MM.1S (cell line): Measurements from ENCODE around the gene TNPO2.

Experiments used
- DNase-seq: peaks from one replicate; pipeline ENCODE4 v3.0.0-alpha.2; 2015
- H2AFZ ChIP-seq: fragments of 300-600 bp; sonication (generic); 2 replicates; pipeline ENCODE4 v1.6.0; 2016; ENCODE audit warnings: antibody characterized with exemption, low read length
- H3F3A ChIP-seq: fragments of 300-600 bp; sonication (generic); 2 replicates; pipeline ENCODE4 v1.6.1; 2016; ENCODE audit warnings: mild to moderate bottlenecking, antibody characterized with exemption, low read length, moderate library complexity, mixed read lengths; ENCODE audit not compliant: insufficient read depth
- H3K27ac ChIP-seq: fragments of 300-600 bp; sonication (generic); 2 replicates; pipeline ENCODE4 v1.5.1; 2016; ENCODE audit warnings: mild to moderate bottlenecking, low read length
- H3K27me3 ChIP-seq: fragments of 300-600 bp; sonication (generic); replicated peaks from 2 replicates; pipeline ENCODE4 v1.6.0; 2016; ENCODE audit warnings: low read length; ENCODE audit not compliant: insufficient read depth
- H3K36me3 ChIP-seq: fragments of 300-600 bp; sonication (generic); replicated peaks from 2 replicates; pipeline ENCODE4 v1.6.1; 2016; ENCODE audit warnings: mild to moderate bottlenecking, low read length, mixed read lengths; ENCODE audit not compliant: insufficient read depth
- H3K4me1 ChIP-seq: fragments of 300-600 bp; sonication (generic); 2 replicates; pipeline ENCODE4 v1.6.1; 2016; ENCODE audit warnings: low read length, mixed read lengths
- H3K4me2 ChIP-seq: fragments of 300-600 bp; sonication (generic); 2 replicates; pipeline ENCODE4 v1.6.0; 2016; ENCODE audit warnings: low read depth, low read length
- H3K4me3 ChIP-seq: fragments of 300-600 bp; sonication (generic); 2 replicates; pipeline ENCODE4 v1.5.1; 2016; ENCODE audit warnings: low read length, mixed read lengths
- H3K79me2 ChIP-seq: fragments of 300-600 bp; sonication (generic); 2 replicates; pipeline ENCODE4 v1.6.1; 2016; ENCODE audit warnings: mixed run types, low read length, mixed read lengths
- H3K9ac ChIP-seq: fragments of 300-600 bp; sonication (generic); 2 replicates; pipeline ENCODE4 v1.6.1; 2016; ENCODE audit warnings: low read length, mixed read lengths
- H3K9me2 ChIP-seq: fragments of 300-600 bp; sonication (generic); replicated peaks from 2 replicates; pipeline ENCODE4 v1.6.1; 2016; ENCODE audit warnings: mild to moderate bottlenecking, low read length, mixed read lengths; ENCODE audit not compliant: insufficient read depth
- H3K9me3 ChIP-seq: fragments of 300-600 bp; sonication (generic); replicated peaks from 2 replicates; pipeline ENCODE4 v1.6.1; 2016; ENCODE audit warnings: mild to moderate bottlenecking, low read length, mixed read lengths; ENCODE audit not compliant: insufficient read depth
- H4K20me1 ChIP-seq: fragments of 300-600 bp; sonication (generic); 2 replicates; pipeline ENCODE4 v1.6.1; 2016; ENCODE audit warnings: mild to moderate bottlenecking, low read length, moderate library complexity, mixed read lengths; ENCODE audit not compliant: insufficient read depth
- EZH2 ChIP-seq: fragments of 300-600 bp; sonication (generic); optimal IDR thresholded peaks from 2 replicates; pipeline ENCODE3; 2017; ENCODE audit warnings: low read depth, mild to moderate bottlenecking, antibody characterized with exemption, low read length, mixed read lengths
- EZH2phosphoT487 ChIP-seq: fragments of 300-600 bp; sonication (generic); IDR thresholded peaks from 2 replicates; pipeline ENCODE4 v1.6.1; 2018; ENCODE audit warnings: antibody characterized with exemption, low read length
- TF ChIP-seq, protein P1 (sequence below): fragments of 300-600 bp; sonication (generic); IDR thresholded peaks from 2 replicates; pipeline ENCODE4 v1.5.1; 2016; ENCODE audit warnings: antibody characterized with exemption, low read length, mixed read lengths

TNPO2 gene

DNA sequence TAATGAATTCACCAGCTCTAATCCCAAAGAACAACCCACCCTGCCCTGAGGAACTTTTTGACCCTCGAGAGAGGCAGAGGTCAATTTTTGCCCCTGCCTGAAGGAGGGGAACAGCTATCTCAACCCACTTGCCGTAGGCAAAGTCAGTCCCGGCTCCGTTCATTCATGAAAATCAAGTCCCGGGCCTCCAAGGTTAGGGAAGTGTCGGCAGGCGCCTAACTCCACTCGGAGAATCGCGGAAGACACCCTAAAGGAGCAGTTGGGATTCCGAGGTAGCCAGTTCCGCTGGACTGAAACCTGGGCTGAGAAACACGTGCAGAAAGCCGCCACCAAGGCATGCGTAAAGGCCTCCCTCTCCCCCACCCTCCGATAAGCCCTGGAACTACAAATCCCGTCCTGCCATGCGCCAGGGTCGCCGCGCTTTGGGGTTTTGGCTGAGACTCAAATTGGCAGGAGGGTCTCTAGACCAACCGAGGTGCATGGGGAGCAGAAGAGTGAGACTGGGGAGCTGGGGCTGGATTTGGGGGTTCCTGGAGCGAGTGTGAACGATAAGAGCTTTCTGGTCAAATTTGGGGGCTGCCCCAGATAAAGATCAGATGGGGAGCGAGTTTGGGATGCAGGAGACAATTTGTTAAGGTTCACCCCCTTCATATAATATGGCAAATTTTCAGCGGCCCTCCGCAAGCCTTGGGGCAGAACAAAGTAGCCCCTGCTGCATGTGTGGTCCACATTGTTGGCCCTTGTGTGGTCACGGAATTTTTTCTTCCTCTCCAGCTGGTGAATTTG, at the start of gene TNPO2:
TNPO2 (minus strand) TSS at position 292 of the 786 bp plus-strand sequence. CDS start 2,955 bp downstream, outside the sequence.
- TF ChIP-seq EZH2 (no peak), EZH2phosphoT487 (no peak)
- TF ChIP-seq, protein P1, sequence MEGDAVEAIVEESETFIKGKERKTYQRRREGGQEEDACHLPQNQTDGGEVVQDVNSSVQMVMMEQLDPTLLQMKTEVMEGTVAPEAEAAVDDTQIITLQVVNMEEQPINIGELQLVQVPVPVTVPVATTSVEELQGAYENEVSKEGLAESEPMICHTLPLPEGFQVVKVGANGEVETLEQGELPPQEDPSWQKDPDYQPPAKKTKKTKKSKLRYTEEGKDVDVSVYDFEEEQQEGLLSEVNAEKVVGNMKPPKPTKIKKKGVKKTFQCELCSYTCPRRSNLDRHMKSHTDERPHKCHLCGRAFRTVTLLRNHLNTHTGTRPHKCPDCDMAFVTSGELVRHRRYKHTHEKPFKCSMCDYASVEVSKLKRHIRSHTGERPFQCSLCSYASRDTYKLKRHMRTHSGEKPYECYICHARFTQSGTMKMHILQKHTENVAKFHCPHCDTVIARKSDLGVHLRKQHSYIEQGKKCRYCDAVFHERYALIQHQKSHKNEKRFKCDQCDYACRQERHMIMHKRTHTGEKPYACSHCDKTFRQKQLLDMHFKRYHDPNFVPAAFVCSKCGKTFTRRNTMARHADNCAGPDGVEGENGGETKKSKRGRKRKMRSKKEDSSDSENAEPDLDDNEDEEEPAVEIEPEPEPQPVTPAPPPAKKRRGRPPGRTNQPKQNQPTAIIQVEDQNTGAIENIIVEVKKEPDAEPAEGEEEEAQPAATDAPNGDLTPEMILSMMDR = no peak

DNA sequence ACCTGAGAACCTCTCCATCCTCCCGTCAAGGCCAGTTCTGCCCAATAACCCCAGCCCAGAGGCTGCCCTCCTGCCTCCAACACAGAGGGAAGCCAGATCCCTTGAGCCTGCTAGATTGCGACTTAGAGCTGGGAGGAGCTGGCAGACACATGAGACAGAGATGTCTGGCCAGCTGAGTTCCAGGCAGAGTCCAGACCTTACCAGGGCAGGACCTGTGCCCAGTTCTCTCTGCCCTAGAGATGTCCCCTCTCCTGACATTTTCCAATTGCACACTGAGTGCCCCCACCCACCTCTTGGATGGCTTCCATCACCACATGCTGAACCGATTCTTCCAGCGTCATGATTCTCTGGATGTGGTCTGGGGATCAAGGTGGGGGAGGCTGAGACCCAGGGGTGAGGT, 48.6 kb upstream of the TNPO2 start:
- TF ChIP-seq, protein P1 = no peak
- TF ChIP-seq EZH2 (no peak), EZH2phosphoT487 (no peak)
- no peak for DNase-seq
- no peaks in the 10 kb centered on the region for H3K9me3 ChIP-seq
- H3K36me3 ChIP-seq = no peaks in the 10 kb centered on the region
- H3K4me2 ChIP-seq = no peak overlapping the region
- no peaks in the 10 kb centered on the region for H3K79me2 ChIP-seq
- H3K9ac ChIP-seq = no peak overlapping the region
- no peak overlapping the region for H2AFZ ChIP-seq
- no peaks in the 10 kb centered on the region for H3K9me2 ChIP-seq
- H4K20me1 ChIP-seq = no peaks in the 10 kb centered on the region
- H3F3A ChIP-seq = peaks cover 6% of the 10 kb centered on the region; the same call in 1 of the 2 replicates
- H3K4me1 ChIP-seq = peaks cover 19% of the 10 kb centered on the region
- H3K4me3 ChIP-seq = no peak overlapping the region
- H3K27me3 ChIP-seq = no peaks in the 10 kb centered on the region
- no peak overlapping the region for H3K27ac ChIP-seq

More for the DNA sequence above, at the start of gene TNPO2:
- Histone ChIP-seq H3K9me2 (no peaks in the 10 kb centered on the region), H3K9me3 (no peaks in the 10 kb centered on the region), H3K79me2 (peaks cover 45% of the 10 kb centered on the region), H3K4me3 (peak within 1 kb of the TSS; percentile 84), H3K36me3 (peaks cover 2% of the 10 kb centered on the region), H3K27ac (peak within 1 kb of the TSS; percentile 61), H4K20me1 (no peaks in the 10 kb centered on the region), H3F3A (peaks cover 17% of the 10 kb centered on the region), H2AFZ (peak within 1 kb of the TSS; percentile 71), H3K27me3 (no peaks in the 10 kb centered on the region), H3K4me2 (peak within 1 kb of the TSS; percentile 91), H3K4me1 (peaks cover 3% of the 10 kb centered on the region; the same call in 1 of the 2 replicates), H3K9ac (peak within 1 kb of the TSS; percentile 84)
- DNase-seq = peak; percentile 78

DNA sequence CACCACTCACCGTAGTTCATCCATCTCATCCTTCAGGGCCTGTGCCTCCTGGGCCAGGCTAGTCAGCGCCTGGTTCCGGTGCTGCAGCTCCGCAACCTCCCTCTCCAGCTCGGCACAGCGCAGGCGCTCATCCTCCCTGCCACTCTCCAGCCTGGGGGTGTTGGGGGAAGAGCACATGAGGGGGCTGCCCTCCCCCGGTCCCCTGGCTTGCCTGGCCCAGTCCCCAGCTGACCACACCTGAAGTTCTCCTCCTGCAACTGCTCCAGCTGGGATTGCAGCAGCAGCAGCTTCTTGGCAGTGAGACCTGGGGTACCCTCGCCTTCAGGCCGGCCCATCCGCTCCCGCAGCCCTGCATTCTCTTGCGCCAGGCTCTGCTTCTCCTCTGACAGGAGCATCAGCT, 47.2 kb upstream of the TNPO2 start:
- no peak overlapping the region for H3K9ac ChIP-seq
- H3F3A ChIP-seq = peaks cover 6% of the 10 kb centered on the region; the same call in 1 of the 2 replicates
- no peak overlapping the region for H3K4me2 ChIP-seq
- no peak for DNase-seq
- peaks cover 22% of the 10 kb centered on the region for H3K4me1 ChIP-seq
- no peaks in the 10 kb centered on the region for H3K27me3 ChIP-seq
- no peak overlapping the region for H3K4me3 ChIP-seq
- H2AFZ ChIP-seq = no peak overlapping the region
- TF ChIP-seq EZH2phosphoT487 (no peak), EZH2 (no peak)
- TF ChIP-seq, protein P1 = no peak
- H3K27ac ChIP-seq = no peak overlapping the region
- H3K9me3 ChIP-seq = no peaks in the 10 kb centered on the region
- H3K36me3 ChIP-seq = no peaks in the 10 kb centered on the region
- no peaks in the 10 kb centered on the region for H3K9me2 ChIP-seq
- H4K20me1 ChIP-seq = no peaks in the 10 kb centered on the region
- H3K79me2 ChIP-seq = no peaks in the 10 kb centered on the region
